Retinal pigment epithelial cell (primary cell): ENCODE measurements around the gene CLASRP.
"Not testable (repeated sequence)": the region's sequence is repeated elsewhere in the genome, so short reads cannot be mapped to it uniquely, and the experiment has no call there.

Experiments used
- DNase-seq: peaks from one replicate; pipeline ENCODE4 v3.0.0-alpha.2; 2010; ENCODE audit warnings: low read depth
- H3K4me3 ChIP-seq: 2 replicates; pipeline ENCODE4 v1.5.1; 2011; ENCODE audit warnings: mild to moderate bottlenecking, low read length, control low read depth, moderate library complexity
- TF ChIP-seq, protein P1 (sequence below): conservative IDR thresholded peaks from 2 replicates; pipeline ENCODE4 v1.5.1; 2011; ENCODE audit warnings: low read depth, low read length, control low read depth, inconsistent platforms

The CLASRP gene

DNA sequence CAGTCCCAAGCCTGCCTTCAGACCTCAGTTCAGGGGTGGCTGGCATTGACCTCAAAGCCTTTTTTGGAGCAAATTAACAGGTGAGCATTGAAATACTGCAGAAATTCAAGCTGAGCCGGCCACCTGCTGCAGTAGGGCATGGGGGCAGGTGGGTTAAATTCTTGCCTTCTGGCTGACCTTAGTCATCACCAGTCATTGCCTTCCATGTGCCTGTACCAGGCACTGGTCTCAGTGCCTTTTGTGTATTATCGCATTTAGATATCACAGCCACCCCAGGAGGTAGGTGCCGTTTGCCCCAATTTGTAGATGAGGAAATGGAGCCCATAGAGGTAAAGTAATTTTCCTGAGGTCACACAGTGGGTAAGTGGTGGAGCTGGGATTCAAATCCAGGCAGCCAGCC is 61.4 kb downstream of the CLASRP start:
- DNase-seq, result no peak
- peak overlapping the region; percentile 16 for H3K4me3 ChIP-seq
- TF ChIP-seq, protein P1, sequence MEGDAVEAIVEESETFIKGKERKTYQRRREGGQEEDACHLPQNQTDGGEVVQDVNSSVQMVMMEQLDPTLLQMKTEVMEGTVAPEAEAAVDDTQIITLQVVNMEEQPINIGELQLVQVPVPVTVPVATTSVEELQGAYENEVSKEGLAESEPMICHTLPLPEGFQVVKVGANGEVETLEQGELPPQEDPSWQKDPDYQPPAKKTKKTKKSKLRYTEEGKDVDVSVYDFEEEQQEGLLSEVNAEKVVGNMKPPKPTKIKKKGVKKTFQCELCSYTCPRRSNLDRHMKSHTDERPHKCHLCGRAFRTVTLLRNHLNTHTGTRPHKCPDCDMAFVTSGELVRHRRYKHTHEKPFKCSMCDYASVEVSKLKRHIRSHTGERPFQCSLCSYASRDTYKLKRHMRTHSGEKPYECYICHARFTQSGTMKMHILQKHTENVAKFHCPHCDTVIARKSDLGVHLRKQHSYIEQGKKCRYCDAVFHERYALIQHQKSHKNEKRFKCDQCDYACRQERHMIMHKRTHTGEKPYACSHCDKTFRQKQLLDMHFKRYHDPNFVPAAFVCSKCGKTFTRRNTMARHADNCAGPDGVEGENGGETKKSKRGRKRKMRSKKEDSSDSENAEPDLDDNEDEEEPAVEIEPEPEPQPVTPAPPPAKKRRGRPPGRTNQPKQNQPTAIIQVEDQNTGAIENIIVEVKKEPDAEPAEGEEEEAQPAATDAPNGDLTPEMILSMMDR, result no peak

DNA sequence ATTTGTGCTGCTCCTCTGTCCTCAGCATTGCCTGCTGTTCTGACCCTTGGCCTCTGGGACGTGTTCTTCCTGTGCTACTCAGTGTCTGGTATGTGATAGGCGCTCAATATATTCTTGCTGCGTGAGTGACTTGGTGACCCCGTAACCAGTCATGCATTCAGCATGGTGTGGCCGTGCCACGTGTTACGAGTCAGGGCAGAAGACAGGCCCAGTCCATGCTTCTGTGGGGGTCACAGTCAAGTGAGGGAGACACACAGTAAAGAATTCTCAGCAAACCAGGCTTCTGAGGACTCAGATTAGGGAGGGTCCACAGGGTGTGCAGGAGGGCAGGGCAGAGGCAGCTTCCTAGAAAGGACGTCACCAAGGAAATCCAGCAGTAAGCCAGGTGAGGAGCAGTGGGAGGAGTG is 62.0 kb downstream of the CLASRP start:
- no peak overlapping the region for H3K4me3 ChIP-seq
- peak; percentile 74 for DNase-seq
- TF ChIP-seq, protein P1, result no peak

DNA sequence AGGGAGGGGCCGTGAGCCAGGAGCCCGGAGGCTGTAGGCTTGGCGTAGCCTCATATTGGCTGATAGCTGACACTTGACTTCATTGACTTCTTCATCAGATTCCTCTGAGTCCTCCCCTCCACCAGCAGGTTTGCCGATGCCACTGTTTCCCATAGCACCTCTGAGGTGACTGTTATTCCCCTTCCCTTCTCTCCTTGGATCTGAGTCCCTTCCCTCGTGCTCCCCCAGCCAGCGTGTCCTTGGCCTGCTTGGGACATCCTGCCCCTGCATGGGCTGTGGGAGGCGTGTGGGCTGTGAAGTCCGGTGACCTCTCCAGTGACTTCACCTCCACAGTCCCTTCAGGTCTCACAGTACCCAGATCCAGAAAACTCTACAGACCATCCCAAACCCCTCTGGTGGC is 63.0 kb downstream of the CLASRP start:
- H3K4me3 ChIP-seq, result no peak overlapping the region
- DNase-seq, result no peak
- TF ChIP-seq, protein P1, result no peak

DNA sequence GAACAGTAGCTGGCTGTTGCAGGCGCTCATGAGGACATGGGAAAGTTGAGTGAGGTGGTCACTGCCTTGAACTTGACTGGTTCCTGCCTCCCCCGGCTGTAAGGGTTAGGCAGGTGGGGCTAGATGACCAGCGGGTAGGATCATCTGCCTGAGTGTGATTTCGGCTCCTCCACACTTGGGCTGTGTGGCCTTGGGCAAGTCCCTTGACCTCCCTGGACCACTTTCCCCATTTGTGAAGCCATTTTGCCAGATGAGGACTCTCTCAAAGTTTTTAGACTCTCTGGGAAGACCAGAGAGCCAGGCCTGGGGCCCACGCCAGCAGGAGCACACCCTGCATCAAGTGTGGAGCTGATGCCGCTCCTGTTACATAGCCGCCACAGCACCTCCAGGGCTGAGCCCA is 63.6 kb downstream of the CLASRP start:
- TF ChIP-seq, protein P1, result no peak
- no peak overlapping the region for H3K4me3 ChIP-seq
- DNase-seq, result no peak

DNA sequence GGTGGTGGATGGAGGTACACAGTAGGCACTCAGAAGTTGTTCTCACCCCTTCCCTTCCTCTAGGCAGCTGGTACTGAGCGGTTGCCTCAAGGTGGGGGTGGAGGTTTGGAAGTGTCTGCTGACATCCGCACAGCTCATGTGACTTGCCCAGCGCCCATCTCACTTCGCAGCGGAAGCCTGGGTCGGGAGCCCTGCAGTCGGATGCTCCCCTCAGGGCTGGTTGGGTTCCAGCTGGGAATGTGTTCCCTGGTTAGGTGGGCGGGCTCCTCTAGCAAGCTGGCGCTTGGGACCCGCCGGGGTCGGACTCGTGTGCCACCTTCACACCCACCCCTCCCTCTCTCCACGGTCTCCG is 64.3 kb downstream of the CLASRP start:
- TF ChIP-seq, protein P1, result no peak
- peak overlapping the region; percentile 15 for H3K4me3 ChIP-seq
- no peak for DNase-seq

DNA sequence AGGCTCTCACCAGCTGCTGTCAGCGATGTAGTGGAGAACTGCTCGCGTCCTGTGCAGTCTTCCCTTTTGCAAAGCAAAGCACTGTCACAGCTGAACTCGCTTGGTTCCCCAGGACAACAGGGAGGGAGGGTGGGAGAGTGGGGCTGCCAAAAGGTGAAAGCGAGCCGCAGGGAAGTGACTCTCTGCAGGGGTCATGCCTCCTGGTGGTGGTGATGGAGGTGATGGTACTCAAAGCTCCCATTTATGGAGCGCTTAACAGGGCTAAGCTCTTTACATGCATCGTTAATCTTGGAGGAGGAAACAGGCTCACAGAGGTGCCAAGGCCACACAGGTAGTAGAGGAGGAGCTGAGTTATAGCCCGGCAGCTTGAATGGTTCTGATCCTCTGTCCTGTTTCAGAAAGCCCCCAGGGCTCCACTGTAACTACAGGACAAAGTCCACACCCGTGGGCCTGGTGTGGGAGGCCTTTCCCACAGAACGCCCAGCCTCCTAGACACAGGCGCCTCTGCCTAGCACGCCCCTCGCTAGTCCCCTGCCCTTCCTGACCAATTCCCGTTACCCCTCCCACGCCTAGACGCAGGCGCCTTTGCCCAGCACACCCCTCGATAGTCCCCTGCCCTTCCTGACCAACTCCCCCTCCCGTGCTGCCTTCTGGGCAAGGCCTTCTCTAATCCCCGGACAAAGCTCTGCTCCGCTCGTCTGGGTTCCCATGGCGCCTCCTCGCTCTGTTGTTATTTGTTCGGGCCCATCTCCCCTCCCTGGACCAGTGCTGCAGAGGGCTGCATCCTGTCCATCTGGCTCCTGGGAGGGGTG is 64.9 kb downstream of the CLASRP start:
- H3K4me3 ChIP-seq, result peak overlapping the region; percentile 15
- DNase-seq, result peak; percentile 86
- TF ChIP-seq, protein P1, result peak; percentile 46

DNA sequence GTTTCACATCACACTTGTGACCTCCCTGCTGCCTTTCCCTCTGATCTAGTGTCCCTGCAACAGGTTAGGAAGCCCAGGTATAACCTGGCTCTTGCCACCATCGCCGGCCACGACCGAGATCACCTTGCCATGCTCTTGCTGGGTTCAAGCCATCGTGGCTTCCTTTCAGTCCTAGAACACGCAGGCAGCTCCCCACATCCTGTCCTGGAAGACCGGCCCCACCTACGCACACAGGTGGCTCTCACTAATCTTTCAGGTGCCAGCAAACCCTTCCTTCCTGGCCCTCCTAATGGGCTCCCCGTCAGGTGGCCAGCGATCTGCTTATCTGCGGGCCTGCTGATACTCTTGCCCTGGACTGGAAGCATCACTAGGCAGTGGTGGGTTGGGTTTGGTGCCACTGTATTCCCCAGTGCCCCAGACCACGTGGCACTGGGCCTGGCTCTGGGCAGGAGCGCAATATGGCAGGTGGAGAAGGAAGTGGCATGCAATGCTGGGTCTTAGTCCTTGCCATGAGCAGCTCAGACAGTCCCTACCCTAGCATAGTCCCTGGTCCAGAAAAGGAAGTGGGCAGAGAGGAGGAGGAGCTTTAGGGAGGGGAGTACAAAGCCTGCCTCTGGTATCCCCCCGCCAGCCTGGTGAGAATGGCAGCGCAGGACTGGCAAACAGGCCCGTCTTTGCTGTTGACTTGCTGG is 66.0 kb downstream of the CLASRP start:
- no peak for DNase-seq
- TF ChIP-seq, protein P1, result no peak
- no peak overlapping the region for H3K4me3 ChIP-seq

DNA sequence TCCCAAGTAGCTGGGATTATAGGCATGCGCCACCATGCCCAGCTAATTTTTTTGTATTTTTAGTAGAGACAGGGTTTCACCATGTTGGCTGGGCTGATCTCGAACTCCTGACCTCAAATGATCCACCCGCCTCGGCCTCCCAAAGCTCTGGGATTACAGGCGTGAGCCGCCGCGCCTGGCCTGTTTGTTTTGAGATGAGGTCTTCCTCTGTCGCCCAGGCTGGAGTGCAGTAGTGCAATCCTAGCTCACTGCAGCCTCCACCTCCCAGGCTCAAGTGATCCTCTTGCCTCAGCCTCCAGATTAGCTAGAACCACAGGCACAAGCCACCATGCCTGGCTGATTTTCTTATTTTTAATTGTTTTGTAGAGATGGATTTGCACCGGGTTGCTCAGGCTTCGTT is 67.5 kb downstream of the CLASRP start:
- H3K4me3 ChIP-seq, DNase-seq: not testable (repeated sequence)
